Endothelial cell (in vitro differentiated cells): ENCODE measurements around the gene ZBTB9. TPM values are rescaled to one million over a fixed set of nuclear protein-coding genes. Genes with fewer than 3 reads are reported as not detected.

ENCODE experiments used
- DNase-seq: peaks from one replicate; pipeline ENCODE4 v3.0.0; 2021; ENCODE audit warnings: low spot score
- H3K27ac Mint-ChIP-seq: one replicate; pipeline ENCODE4 v1.8.0; 2021; ENCODE audit warnings: mixed read lengths, inconsistent platforms; ENCODE audit not compliant: unreplicated experiment
- H3K27me3 Mint-ChIP-seq: one replicate; pipeline ENCODE4 v1.8.0; 2021; ENCODE audit warnings: mild to moderate bottlenecking, moderate library complexity, mixed read lengths, inconsistent platforms; ENCODE audit not compliant: unreplicated experiment
- H3K36me3 Mint-ChIP-seq: one replicate; pipeline ENCODE4 v1.8.0; 2021; ENCODE audit warnings: mild to moderate bottlenecking, low read depth, mixed read lengths, inconsistent platforms; ENCODE audit not compliant: unreplicated experiment
- H3K4me1 Mint-ChIP-seq: one replicate; pipeline ENCODE4 v1.8.0; 2021; ENCODE audit warnings: mild to moderate bottlenecking, mixed read lengths, inconsistent platforms; ENCODE audit not compliant: unreplicated experiment
- H3K4me3 Mint-ChIP-seq: one replicate; pipeline ENCODE4 v1.8.0; 2021; ENCODE audit warnings: mild to moderate bottlenecking, mixed read lengths, inconsistent platforms; ENCODE audit not compliant: unreplicated experiment
- H3K9me3 Mint-ChIP-seq: one replicate; pipeline ENCODE4 v1.8.0; 2021; ENCODE audit warnings: mixed read lengths, inconsistent platforms; ENCODE audit not compliant: unreplicated experiment
- CTCF ChIP-seq: fragments of 200-600 bp; sonication (generic); IDR thresholded peaks from one replicate; pipeline ENCODE4 v1.5.0; 2021; ENCODE audit warnings: antibody characterized with exemption; ENCODE audit not compliant: unreplicated experiment
- total RNA-seq: library from RNA; stranded (reverse); fragmentation: NEBNext Ultra II Directional; extraction: Animal tissue kit (Norgen Biotek cat#: 25700); gene quantifications from one replicate; pipeline ENCODE4 v1.2.1, GENCODE V29; 2021; ENCODE audit not compliant: unreplicated experiment

Gene ZBTB9
- total RNA-seq, 1 donor from 2014 or later, result 18.7 TPM

- H3K4me3 Mint-ChIP-seq, result no peak overlapping the region
- no peak for DNase-seq
- H3K36me3 Mint-ChIP-seq, result peaks cover 15% of the 10 kb centered on the region
- no peak for TF ChIP-seq CTCF
- peaks cover 12% of the 10 kb centered on the region for H3K4me1 Mint-ChIP-seq
- peaks cover 13% of the 10 kb centered on the region for H3K27me3 Mint-ChIP-seq
- no peak overlapping the region for H3K27ac Mint-ChIP-seq
- no peaks in the 10 kb centered on the region for H3K9me3 Mint-ChIP-seq
Measured at GRCh38 chr6:33407132-33407718, 47.2 kb upstream of the ZBTB9 start.

- DNase-seq, result peak; percentile 97
- no peaks in the 10 kb centered on the region for H3K9me3 Mint-ChIP-seq
- H3K27ac Mint-ChIP-seq, result peak overlapping the region; percentile 96
- peak overlapping the region; percentile 93 for H3K4me3 Mint-ChIP-seq
- peaks cover 22% of the 10 kb centered on the region for H3K27me3 Mint-ChIP-seq
- no peak for TF ChIP-seq CTCF
- peaks cover 22% of the 10 kb centered on the region for H3K4me1 Mint-ChIP-seq
- H3K36me3 Mint-ChIP-seq, result peaks cover 29% of the 10 kb centered on the region
Measured at GRCh38 chr6:33410050-33410710, 44.2 kb upstream of the ZBTB9 start.

- DNase-seq, result peak; percentile 64
- H3K27ac Mint-ChIP-seq, result peak within 1 kb of the TSS; percentile 96
- peak within 1 kb of the TSS; percentile 93 for H3K4me3 Mint-ChIP-seq
- peaks cover 30% of the 10 kb centered on the region for H3K4me1 Mint-ChIP-seq
- H3K27me3 Mint-ChIP-seq, result peaks cover 25% of the 10 kb centered on the region
- peaks cover 33% of the 10 kb centered on the region for H3K36me3 Mint-ChIP-seq
- no peaks in the 10 kb centered on the region for H3K9me3 Mint-ChIP-seq
- TF ChIP-seq CTCF, result no peak
Measured at GRCh38 chr6:33410711-33411631, 43.4 kb upstream of the ZBTB9 start, which contains the start of gene PHF1. Gene PHF1, plus strand, starts transcription at chr6:33411014. Its CDS starts 1,250 bp downstream, at chr6:33412264.

- H3K4me3 Mint-ChIP-seq, result peak overlapping the region; percentile 89
- peaks cover 37% of the 10 kb centered on the region for H3K4me1 Mint-ChIP-seq
- peaks cover 40% of the 10 kb centered on the region for H3K36me3 Mint-ChIP-seq
- TF ChIP-seq CTCF, result no peak
- DNase-seq, result no peak
- H3K27me3 Mint-ChIP-seq, result peaks cover 29% of the 10 kb centered on the region
- H3K9me3 Mint-ChIP-seq, result no peaks in the 10 kb centered on the region
- H3K27ac Mint-ChIP-seq, result peak overlapping the region; percentile 48
Measured at GRCh38 chr6:33411632-33412005, 42.8 kb upstream of the ZBTB9 start.
